ENCODE measurements around the gene ADGRG4.
"Not testable (repeated sequence)": the region's sequence is repeated elsewhere in the genome, so short reads cannot be mapped to it uniquely, and the experiment has no call there.

The ADGRG4 gene

GRCh38 chrX:136438192-136438591, 137.4 kb downstream of the ADGRG4 start:
- H3K4me3 ChIP-seq = no peak overlapping the region
- no peak for TF ChIP-seq CTCF (IDR thresholded peaks at IDR 0.05)
- DNase-seq = no peak
- no peak overlapping the region for H3K27ac ChIP-seq
- intact Hi-C loops (cut with DNase I; ENCODE audit: low total_unique reads) = no loop called here
- H3K27me3 ChIP-seq = no peaks in the 10 kb centered on the region
- no peaks in the 10 kb centered on the region for H3K9me3 ChIP-seq
- no peaks in the 10 kb centered on the region for H3K36me3 ChIP-seq
- H3K4me1 ChIP-seq = no peaks in the 10 kb centered on the region

- H3K4me1 ChIP-seq; H3K27me3 ChIP-seq; H3K9me3 ChIP-seq; H3K27ac ChIP-seq; DNase-seq; H3K36me3 ChIP-seq; H3K4me3 ChIP-seq; intact Hi-C loops (cut with DNase I; ENCODE audit: low total_unique reads): not testable (repeated sequence)
Measured at GRCh38 chrX:136445674-136446073, 144.9 kb downstream of the ADGRG4 start.

GRCh38 chrX:136446208-136446607, 145.4 kb downstream of the ADGRG4 start:
- no peaks in the 10 kb centered on the region for H3K9me3 ChIP-seq
- no peaks in the 10 kb centered on the region for H3K36me3 ChIP-seq
- H3K27me3 ChIP-seq = no peaks in the 10 kb centered on the region
- no peak for TF ChIP-seq CTCF (IDR thresholded peaks at IDR 0.05)
- intact Hi-C loops (cut with DNase I; ENCODE audit: low total_unique reads) = no loop called here
- H3K27ac ChIP-seq = no peak overlapping the region
- H3K4me3 ChIP-seq = no peak overlapping the region
- no peaks in the 10 kb centered on the region for H3K4me1 ChIP-seq
- no peak for DNase-seq

GRCh38 chrX:136447308-136447707, 146.5 kb downstream of the ADGRG4 start:
- no peak for DNase-seq
- H3K27me3 ChIP-seq = no peaks in the 10 kb centered on the region

GRCh38 chrX:136447968-136448367, 147.2 kb downstream of the ADGRG4 start:
- no peaks in the 10 kb centered on the region for H3K36me3 ChIP-seq
- H3K4me1 ChIP-seq = no peaks in the 10 kb centered on the region
- no peaks in the 10 kb centered on the region for H3K27me3 ChIP-seq
- no peak overlapping the region for H3K4me3 ChIP-seq
- no peak for DNase-seq
- TF ChIP-seq CTCF (IDR thresholded peaks at IDR 0.05) = no peak
- H3K27ac ChIP-seq = no peak overlapping the region
- no peaks in the 10 kb centered on the region for H3K9me3 ChIP-seq
- intact Hi-C loops (cut with DNase I; ENCODE audit: low total_unique reads) = no loop called here

More at GRCh38 chrX:136447308-136447707, 146.5 kb downstream of the ADGRG4 start:
- TF ChIP-seq CTCF (IDR thresholded peaks at IDR 0.05) = no peak
- Histone ChIP-seq H3K4me1 (no peaks in the 10 kb centered on the region), H3K36me3 (no peaks in the 10 kb centered on the region), H3K27ac (no peak overlapping the region), H3K9me3 (no peaks in the 10 kb centered on the region), H3K4me3 (no peak overlapping the region)
- intact Hi-C loops (cut with DNase I; ENCODE audit: low total_unique reads) = no loop called here

GRCh38 chrX:136450050-136450830, 149.5 kb downstream of the ADGRG4 start:
- Histone ChIP-seq H3K4me1 (no peaks in the 10 kb centered on the region), H3K36me3 (no peaks in the 10 kb centered on the region), H3K27me3 (no peaks in the 10 kb centered on the region), H3K9me3 (no peaks in the 10 kb centered on the region), H3K4me3 (no peak overlapping the region), H3K27ac (no peak overlapping the region)
- DNase-seq = no peak
- intact Hi-C loops (cut with DNase I; ENCODE audit: low total_unique reads) = no loop called here
- TF ChIP-seq CTCF (IDR thresholded peaks at IDR 0.05) = no peak

All from tibial artery (tissue), 4 donors.